HepG2 (cell line): ENCODE data around the gene PARN. TPM values are rescaled to one million over a fixed set of nuclear protein-coding genes. Genes with fewer than 3 reads are reported as not detected.

Source experiments
- ATAC-seq: fragments of 200-7000 bp; cut with Tn5 transposase; 3 replicates; pipeline ENCODE4 v1.9.1; 2020; ENCODE audit warnings: mild to moderate bottlenecking, moderate library complexity
- BruUV-seq: library from RNA; stranded (reverse); fragments of 400-500 nt; replicated peaks from 2 replicates; lab custom pipeline; 2021; lab: Mats Ljungman, UMichigan
- CTCF ChIA-PET: fragments of 300-600 bp; formaldehyde crosslinking; extraction: SDS; loops from one replicate; lab custom pipeline; 2021; ENCODE audit warnings: low total read pairs, inconsistent platforms, low intra/inter-chr PET ratio; lab: Yijun Ruan, JAX
- POLR2A ChIA-PET: fragments of 350-600 bp; sonication (Branson Sonifier 250); formaldehyde crosslinking; loops from one replicate; lab custom pipeline; 2020; ENCODE audit warnings: antibody characterized with exemption, inconsistent platforms; lab: Yijun Ruan, JAX
- DNase-seq: peaks from one replicate; pipeline ENCODE4 v3.0.0-alpha.2; 2015; ENCODE audit warnings: low spot score
- FAIRE-seq: peaks from 3 replicates; lab custom pipeline; 2011; peaks lifted over from hg19 to GRCh38; lab: Jason Lieb, UNC
- H2AFZ ChIP-seq: one replicate; pipeline ENCODE4 v1.6.1; 2011; ENCODE audit warnings: low read length, inconsistent platforms
- H3K27ac ChIP-seq: fragments of 300-600 bp; 3 replicates; pipeline ENCODE4 v1.8.0; 2011; ENCODE audit warnings: mixed run types, mild to moderate bottlenecking, mixed read lengths, low read length, inconsistent platforms; ENCODE audit not compliant: insufficient read depth; ENCODE audit errors: extremely low read length
- H3K27me3 ChIP-seq, 2 experiments: fragments of 200-600 bp in 1 of 2; 2 replicates in 1 of 2; 3 replicates in 1 of 2; pipeline versions ENCODE4 v1.6.0 to v1.8.0; 2011; ENCODE audit warnings: low read length in 2 of 2, mild to moderate bottlenecking in 2 of 2, moderate library complexity in 2 of 2, inconsistent platforms in 1 of 2; ENCODE audit not compliant: insufficient read depth in 2 of 2, control insufficient read depth in 1 of 2
- H3K36me3 ChIP-seq, 2 experiments: fragments of 200-600 bp in 1 of 2; replicated peaks in 1 of 2; 2 replicates in 1 of 2; 3 replicates in 1 of 2; pipeline versions ENCODE4 v1.5.1 to v1.8.0; 2011; ENCODE audit warnings: low read length in 2 of 2, inconsistent platforms in 1 of 2; ENCODE audit not compliant: insufficient read depth in 2 of 2, control insufficient read depth in 1 of 2
- H3K4me1 ChIP-seq: 2 replicates; pipeline ENCODE4 v1.5.1; 2012; ENCODE audit warnings: low read length, inconsistent platforms; ENCODE audit not compliant: insufficient read depth
- H3K4me2 ChIP-seq: 2 replicates; pipeline ENCODE4 v1.6.0; 2011; ENCODE audit warnings: low read depth, low read length, inconsistent platforms
- H3K4me3 ChIP-seq, 3 experiments: fragments of 200-600 bp in 1 of 3; sonication (generic), shearing (Covaris generic) in 1 of 3; replicated peaks in 1 of 3; 2 replicates each; pipeline ENCODE4 v1.5.1; 2011 to 2016; ENCODE audit warnings: low read length in 3 of 3, inconsistent platforms in 2 of 3, low read depth in 2 of 3, mild to moderate bottlenecking in 2 of 3, control low read depth in 1 of 3, mixed read lengths in 1 of 3; ENCODE audit not compliant: insufficient read depth in 1 of 3
- H3K79me2 ChIP-seq: one replicate; pipeline ENCODE4 v1.6.1; 2011; ENCODE audit warnings: low read length, inconsistent platforms; ENCODE audit not compliant: insufficient read depth
- H3K9ac ChIP-seq: 2 replicates; pipeline ENCODE4 v1.6.0; 2011; ENCODE audit warnings: mild to moderate bottlenecking, low read depth, low read length, inconsistent platforms; ENCODE audit not compliant: insufficient read depth
- H3K9me3 ChIP-seq: 2 replicates; pipeline ENCODE4 v1.5.1; 2012; ENCODE audit warnings: mild to moderate bottlenecking, low read length
- H4K20me1 ChIP-seq: 2 replicates; pipeline ENCODE4 v1.6.0; 2011; ENCODE audit warnings: inconsistent platforms, mild to moderate bottlenecking, low read length, moderate library complexity; ENCODE audit not compliant: insufficient read depth
- ISX ChIP-seq: sonication (generic); formaldehyde crosslinking; conservative IDR thresholded peaks from 2 replicates; pipeline ENCODE4 v1.5.0; 2020; ENCODE audit warnings: missing genetic modification reagents
- KLF9 ChIP-seq: IDR thresholded peaks from 2 replicates; pipeline ENCODE4 v1.6.1; 2016; ENCODE audit warnings: low read depth
- LCORL ChIP-seq, 2 experiments: fragments of 450-650 bp in 1 of 2; sonication (generic) in 1 of 2; formaldehyde crosslinking in 1 of 2; IDR thresholded peaks; 2 replicates each; pipeline versions ENCODE4 v1.5.0 to v1.6.1; 2017 to 2020; ENCODE audit warnings: antibody characterized with exemption in 1 of 2, missing genetic modification reagents in 1 of 2
- MAX ChIP-seq: IDR thresholded peaks from 2 replicates; pipeline ENCODE4 v1.6.1; 2012; ENCODE audit warnings: inconsistent platforms
- MNT ChIP-seq: fragments of 450-650 bp; IDR thresholded peaks from 2 replicates; pipeline ENCODE4 v1.6.1; 2016
- PHF5A ChIP-seq: IDR thresholded peaks from one replicate; pipeline ENCODE4 v1.6.1; 2018; ENCODE audit warnings: low read depth, missing genetic modification reagents; ENCODE audit not compliant: unreplicated experiment
- ZBTB1 ChIP-seq: sonication (generic); formaldehyde crosslinking; IDR thresholded peaks from 2 replicates; pipeline ENCODE4 v1.4.0; 2020; ENCODE audit warnings: missing genetic modification reagents, borderline replicate concordance
- ZNF136 ChIP-seq: sonication (generic); formaldehyde crosslinking; IDR thresholded peaks from 2 replicates; pipeline ENCODE4 v1.8.1; 2022; ENCODE audit warnings: low read depth, mild to moderate bottlenecking, moderate library complexity, missing genetic modification reagents
- WGBS: methylation state at CpG from one replicate; pipeline ENCODE4 v1.1.6; 2017; ENCODE audit warnings: low lambda C conversion rate; 5-methylcytosine and 5-hydroxymethylcytosine counted together
- in situ Hi-C: cut with HindIII; loops from 2 replicates; pipeline ENCODE4 v1.10.0; 2017; ENCODE audit warnings: low pct_unique_long_range_greater_than_20kb; ENCODE audit not compliant: extremely low pct_ligation_motif_present
- intact Hi-C: fragments of 100-400 bp; cut with micrococcal nuclease; formaldehyde crosslinking; loops from one replicate; pipeline ENCODE4 v1.10.0; 2022; ENCODE audit not compliant: unreplicated experiment
- polyA plus RNA-seq, 8 experiments: library from polyadenylated mRNA; depleted of rRNA in 3 of 8; stranded (reverse) in 7 of 8; unstranded in 1 of 8; fragments of >200 nt; fragmentation: Illumina TruSeq in 4 of 8; extraction: Trizol in 4 of 8; gene quantifications; 2 replicates each; pipeline versions ENCODE4 v1.2.1 to v1.2.3, GENCODE V29; 2011 to 2016; ENCODE audit warnings: low read depth in 4 of 8, missing spikeins in 1 of 8, mixed read lengths in 1 of 8; ENCODE audit not compliant: insufficient read depth in 1 of 8
- total RNA-seq, 5 experiments: library from RNA; depleted of rRNA; stranded (reverse); fragments of >200 nt; fragmentation: Illumina TruSeq; extraction: Trizol; gene quantifications; 2 replicates each; pipeline ENCODE4 v1.2.3, GENCODE V29; 2016; ENCODE audit warnings: low read depth in 1 of 5
- TF ChIP-seq, protein P1 (sequence below): sonication (generic); formaldehyde crosslinking; IDR thresholded peaks from 2 replicates; pipeline ENCODE4 v1.4.0; 2020; ENCODE audit warnings: mild to moderate bottlenecking, missing genetic modification reagents, borderline replicate concordance

PARN gene
- total and polyA plus RNA-seq, 2 of the 13 experiments (the other 11 are each of a cell fraction or from before 2014, with no cell fraction given) = 13.3 to 47.6 TPM

- TF ChIP-seq ZNF136 (CRISPR knock-in tag) (no peak), ISX (CRISPR knock-in tag) (no peak), ZBTB1 (no peak), MAX (no peak), MNT (no peak), KLF9 (CRISPR knock-in tag) (no peak), LCORL (IDR thresholded peaks at IDR 0.05) (no peak), LCORL (CRISPR knock-in tag; IDR thresholded peaks at IDR 0.05) (no peak)
- TF ChIP-seq, protein P1, sequence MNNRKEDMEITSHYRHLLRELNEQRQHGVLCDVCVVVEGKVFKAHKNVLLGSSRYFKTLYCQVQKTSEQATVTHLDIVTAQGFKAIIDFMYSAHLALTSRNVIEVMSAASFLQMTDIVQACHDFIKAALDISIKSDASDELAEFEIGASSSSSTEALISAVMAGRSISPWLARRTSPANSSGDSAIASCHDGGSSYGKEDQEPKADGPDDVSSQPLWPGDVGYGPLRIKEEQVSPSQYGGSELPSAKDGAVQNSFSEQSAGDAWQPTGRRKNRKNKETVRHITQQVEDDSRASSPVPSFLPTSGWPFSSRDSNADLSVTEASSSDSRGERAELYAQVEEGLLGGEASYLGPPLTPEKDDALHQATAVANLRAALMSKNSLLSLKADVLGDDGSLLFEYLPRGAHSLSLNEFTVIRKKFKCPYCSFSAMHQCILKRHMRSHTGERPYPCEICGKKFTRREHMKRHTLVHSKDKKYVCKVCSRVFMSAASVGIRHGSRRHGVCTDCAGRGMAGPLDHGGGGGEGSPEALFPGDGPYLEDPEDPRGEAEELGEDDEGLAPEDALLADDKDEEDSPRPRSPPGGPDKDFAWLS (CRISPR knock-in tag) = no peak
These were observed 180.1 kb downstream of the PARN start (continued) for GRCh38 chr16:14449790-14450480.

DNA sequence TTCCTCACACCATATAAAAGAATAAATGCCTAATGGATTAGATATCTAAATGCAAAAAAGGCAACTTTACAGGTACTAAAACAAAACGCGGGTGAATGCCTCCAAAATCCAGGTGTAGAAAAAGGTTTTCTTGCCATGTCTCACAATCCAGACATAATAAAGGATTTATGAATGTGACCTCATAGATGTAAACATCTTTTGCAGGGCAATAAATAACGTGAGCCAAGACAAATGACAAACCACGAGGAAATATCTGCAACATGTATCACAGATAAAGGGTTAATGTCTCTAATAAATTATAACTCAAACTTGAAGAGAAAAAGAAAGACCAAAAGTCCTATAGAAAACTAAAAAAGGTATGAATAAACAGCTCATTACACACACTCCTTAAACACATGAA lies 180.7 kb downstream of the PARN start:
- Histone ChIP-seq H3K27ac (no peak overlapping the region), H3K9ac (no peak overlapping the region), H3K36me3 (peaks cover 9 to 12% of the 10 kb centered on the region in 2 experiments), H3K9me3 (no peaks in the 10 kb centered on the region), H3K79me2 (no peaks in the 10 kb centered on the region), H3K27me3 (no peaks in the 10 kb centered on the region), H3K4me3 (no peak overlapping the region), H2AFZ (no peak overlapping the region), H4K20me1 (no peaks in the 10 kb centered on the region), H3K4me1 (peaks cover 13% of the 10 kb centered on the region), H3K4me2 (no peak overlapping the region)
- FAIRE-seq (no peak), DNase-seq (no peak), ATAC-seq (no peak)
- TF ChIP-seq PHF5A (CRISPR knock-in tag) = no peak
- in situ Hi-C loops = no loop called here
- ChIA-PET CTCF (no interaction called here), POLR2A (no interaction called here)
- WGBS = 98% methylated on average over 4 of the region's 4 CpGs
- no TSS peak for BruUV-seq
- intact Hi-C loops = no loop called here
